HG02852 (cell line): Measurements from ENCODE around the gene FILIP1L.
"Not testable (repeated sequence)": the region's sequence is repeated elsewhere in the genome, so short reads cannot be mapped to it uniquely, and the experiment has no call there.

Experiments
- ATAC-seq: cut with Tn5 transposase; IDR thresholded peaks from one replicate; pipeline ENCODE4 v1.9.1; 2021; ENCODE audit warnings: mild to moderate bottlenecking, moderate library complexity; ENCODE audit not compliant: unreplicated experiment

Gene FILIP1L

DNA sequence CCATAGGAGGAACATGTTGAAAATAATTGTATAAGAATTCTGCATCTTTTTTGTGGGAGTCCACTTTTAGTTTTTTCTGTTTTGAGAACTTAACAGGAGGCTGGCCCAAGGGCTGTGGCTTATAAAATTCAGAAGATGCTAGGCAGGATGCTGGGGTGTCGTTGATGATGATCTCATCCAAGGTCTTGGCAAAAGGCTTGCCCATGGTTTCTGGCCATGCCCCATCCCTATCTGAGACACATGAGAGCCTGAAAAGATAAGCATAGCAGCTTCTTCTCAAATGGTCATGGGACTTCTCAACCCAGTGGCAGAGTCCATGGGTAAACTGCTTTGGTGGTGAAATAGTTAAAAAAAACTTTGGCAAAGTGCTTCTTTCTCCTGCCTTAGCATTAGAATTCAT is 261.4 kb downstream of the FILIP1L start:
- ATAC-seq, result no peak

- no peak for ATAC-seq
Measured at GRCh38 chr3:99851955-99852354, 262.3 kb downstream of the FILIP1L start.

- no peak for ATAC-seq
Measured at GRCh38 chr3:99850608-99851007, 263.7 kb downstream of the FILIP1L start.

DNA sequence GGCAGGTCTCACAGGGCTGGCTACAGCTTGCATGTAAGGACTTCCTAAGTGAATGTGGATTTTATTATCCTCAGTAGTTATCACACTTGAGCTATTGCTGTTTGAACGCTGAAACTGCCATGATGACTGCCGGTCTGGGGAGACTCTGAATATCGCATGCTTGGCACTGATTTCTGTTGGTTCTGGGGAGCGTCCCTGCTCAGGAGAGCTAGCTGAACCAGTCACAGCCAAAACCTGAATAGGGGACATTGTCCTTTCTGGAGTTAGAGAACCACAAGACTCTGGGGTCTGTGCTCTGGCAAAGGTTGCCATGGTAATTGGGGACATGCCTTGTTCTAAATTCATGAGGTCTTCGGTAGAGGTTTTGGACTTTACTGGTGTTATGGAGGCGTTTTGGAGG is 265.9 kb downstream of the FILIP1L start:
- ATAC-seq, result no peak

GRCh38 chr3:99846477-99847160 is 267.7 kb downstream of the FILIP1L start:
- no peak for ATAC-seq

GRCh38 chr3:99845999-99846398 is 268.3 kb downstream of the FILIP1L start:
- no peak for ATAC-seq

DNA sequence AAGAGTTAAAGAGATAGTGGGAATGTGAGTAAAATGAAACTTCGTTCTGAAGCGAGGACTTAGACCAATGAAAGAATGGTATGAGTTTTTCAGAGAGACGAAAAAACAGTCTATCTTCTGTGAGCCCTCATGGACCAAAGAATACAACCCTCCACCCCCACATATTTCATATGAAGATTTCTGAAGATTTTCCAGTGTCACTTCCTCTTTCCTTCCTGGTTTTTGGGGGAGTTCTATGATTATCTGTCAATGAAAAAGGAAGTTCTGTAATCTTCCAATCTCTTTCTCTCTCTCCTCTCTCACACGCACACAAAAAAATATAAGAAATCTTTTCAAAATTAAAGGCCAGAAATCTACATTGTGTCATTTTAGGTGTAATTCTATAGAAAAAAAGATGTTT is 269.0 kb downstream of the FILIP1L start:
- no peak for ATAC-seq

DNA sequence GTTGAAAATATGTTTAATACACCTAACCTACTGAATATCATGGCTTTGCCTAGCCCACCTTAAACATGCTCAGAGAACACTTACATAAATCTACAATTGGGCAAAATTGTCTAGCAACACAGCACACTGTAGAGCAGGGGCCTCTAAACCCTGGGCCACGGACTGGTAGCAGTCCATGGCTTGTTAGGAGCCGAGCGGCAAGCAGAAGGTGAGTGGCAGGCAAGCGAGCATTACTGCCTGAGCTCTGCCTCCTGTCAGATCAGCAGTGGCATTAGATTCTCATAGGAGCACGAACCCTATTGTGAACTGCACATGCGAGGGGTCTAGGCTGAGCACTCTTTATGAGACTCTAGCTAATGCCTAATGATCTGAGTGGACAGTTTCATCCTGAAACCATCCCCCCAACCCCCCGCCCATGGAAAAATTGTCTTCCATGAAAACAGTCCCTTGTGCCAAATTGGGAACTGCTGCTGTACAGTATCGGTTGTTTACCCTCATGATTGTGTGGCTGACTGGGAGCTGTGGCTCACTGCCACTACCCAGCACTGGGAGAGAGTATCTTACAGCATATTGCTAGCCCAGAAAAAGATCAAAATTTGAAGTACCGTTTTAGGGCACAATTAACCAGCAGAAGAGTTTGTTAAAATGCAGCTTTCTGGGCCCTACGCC is 270.6 kb downstream of the FILIP1L start:
- ATAC-seq, result peak; percentile 6

DNA sequence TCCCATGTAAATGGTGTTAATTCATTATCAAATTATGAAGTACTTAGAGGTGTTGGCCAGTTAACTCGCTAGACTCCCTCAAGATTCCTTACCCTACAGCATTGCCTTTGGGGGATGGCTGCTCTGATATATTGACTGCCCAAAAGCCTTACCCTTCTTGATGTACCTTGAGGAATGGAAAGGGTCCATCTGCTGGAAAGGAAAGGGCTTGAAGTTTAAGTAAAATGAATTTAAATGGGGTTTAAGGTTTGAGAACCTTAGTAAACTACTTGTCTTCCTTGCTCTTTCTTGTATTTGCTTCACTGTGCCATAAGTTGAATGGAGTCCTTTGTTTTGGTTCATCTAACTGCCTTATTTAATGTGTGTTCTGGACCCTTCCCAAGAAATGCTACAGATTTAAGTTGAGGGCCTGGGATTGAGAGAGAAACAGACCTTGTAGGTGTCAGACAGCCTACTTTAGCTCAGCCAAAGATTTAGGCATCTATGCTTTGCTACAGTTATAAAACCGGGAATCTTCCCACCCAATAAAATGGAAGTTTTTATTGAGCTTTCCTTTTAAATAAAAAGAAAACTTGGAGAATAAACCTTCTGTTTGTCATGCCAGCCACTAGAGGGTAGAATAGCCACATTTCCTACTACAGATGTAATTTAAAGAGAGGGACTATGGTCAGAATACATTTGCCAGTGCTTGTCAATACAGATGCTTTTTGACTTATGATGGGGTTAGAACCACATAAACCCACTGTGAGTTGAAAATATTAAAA is 271.3 kb downstream of the FILIP1L start:
- ATAC-seq, result peak; percentile 53

DNA sequence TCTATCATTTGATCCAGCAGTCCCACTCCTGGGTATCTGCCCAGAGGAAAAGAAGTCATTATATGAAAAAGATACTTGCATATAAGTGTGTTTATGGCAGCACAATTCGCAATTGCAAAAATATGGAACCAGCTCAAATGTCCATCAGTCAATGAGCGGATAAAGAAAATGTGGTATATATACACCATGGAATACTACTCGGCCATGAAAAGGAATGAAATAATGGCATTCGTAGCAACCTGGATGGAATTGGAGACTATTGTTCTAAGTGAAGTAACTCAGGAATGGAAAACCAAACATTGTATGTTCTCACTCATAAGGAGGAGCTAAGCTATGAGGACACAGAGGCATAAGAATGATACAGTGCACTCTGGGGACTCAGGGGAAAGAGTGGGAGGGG is 272.4 kb downstream of the FILIP1L start:
- not testable (repeated sequence) for ATAC-seq

DNA sequence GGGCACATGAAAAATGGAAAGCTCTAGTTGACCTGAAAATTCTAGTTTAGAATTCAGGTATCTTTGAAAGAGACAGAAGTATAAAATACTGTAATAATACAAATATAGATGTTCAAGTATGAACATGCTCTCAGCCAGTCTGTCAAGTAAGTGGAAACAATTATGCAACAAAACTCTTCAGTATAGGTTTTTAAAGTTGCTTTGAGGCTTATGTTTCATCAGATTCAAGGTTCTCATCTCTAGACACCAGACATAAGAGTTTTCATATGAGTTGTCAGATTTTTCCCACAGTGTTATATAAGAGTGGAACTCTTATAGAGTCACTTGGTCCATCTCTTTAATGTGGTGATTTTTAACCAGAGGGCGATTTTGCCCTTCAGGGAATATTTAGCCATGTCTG is 274.7 kb downstream of the FILIP1L start:
- ATAC-seq, result no peak

- ATAC-seq, result no peak
Measured at GRCh38 chr3:99838755-99839154, 275.5 kb downstream of the FILIP1L start.

DNA sequence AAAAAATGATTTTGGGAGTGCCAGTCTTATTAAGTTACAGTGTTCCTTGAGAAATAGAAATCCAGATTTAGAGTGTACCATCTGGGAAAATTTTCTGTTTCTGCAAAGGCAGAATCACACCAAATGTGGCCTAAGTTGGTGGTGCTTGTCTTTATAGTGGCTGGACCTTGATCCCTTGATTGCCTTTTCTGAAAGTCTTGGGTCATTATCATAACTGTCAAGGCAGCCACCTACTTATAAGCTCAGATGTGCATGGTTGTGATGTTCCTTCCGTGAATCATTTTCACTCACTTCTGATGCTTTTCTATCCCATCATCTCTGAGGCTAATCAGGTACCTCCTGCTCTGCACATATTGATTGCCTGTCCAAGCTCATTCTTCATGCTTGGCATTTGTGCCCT is 276.6 kb downstream of the FILIP1L start:
- no peak for ATAC-seq

DNA sequence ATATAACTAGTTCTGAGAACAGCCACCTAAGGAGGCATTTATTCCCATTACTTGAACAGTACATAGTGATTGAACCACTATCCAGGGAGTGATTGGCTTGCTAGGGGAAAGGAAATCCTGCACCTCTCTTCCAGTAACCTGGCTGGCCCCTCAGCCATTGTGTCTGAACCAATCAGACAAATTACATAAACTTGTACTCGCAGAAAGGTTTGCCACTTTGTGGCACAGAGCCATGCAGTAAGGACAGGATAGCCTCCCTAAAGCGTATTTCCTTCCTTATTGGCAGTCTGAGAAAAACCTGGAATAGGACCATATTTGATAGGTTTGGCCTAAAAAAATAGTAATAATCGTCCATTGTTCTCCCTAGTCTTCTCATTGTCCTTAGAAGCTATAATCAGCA is 277.6 kb downstream of the FILIP1L start:
- ATAC-seq, result no peak

- ATAC-seq, result no peak
Measured at GRCh38 chr3:99834211-99834957, 279.9 kb downstream of the FILIP1L start.

DNA sequence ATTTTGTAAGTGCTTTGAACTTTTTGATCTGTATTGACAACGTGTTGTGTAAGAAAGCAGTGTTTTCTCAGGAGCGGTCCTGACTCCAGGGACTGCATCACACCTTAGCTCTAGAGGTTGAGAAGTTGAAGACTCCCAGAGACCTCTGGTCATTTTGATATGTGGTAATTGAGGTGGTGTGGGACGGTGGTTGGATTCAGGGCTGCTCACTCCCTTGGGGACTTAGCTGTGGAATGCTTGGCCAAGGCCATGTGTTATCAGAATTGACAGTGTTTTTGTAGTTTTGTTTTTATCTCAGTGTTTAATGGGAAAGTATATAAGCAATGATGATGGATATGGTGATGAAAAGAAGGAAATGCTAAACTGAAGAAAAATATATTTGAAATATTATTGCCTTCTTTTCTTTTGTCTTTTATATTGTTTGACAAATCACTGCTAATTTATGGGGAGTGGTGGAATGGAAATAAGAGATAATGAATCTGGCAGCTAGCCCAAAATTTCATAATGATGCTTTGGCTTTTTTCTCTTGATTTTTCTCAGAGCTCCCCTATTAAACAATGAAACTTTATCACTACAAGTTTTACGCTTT is 280.6 kb downstream of the FILIP1L start:
- ATAC-seq, result no peak

DNA sequence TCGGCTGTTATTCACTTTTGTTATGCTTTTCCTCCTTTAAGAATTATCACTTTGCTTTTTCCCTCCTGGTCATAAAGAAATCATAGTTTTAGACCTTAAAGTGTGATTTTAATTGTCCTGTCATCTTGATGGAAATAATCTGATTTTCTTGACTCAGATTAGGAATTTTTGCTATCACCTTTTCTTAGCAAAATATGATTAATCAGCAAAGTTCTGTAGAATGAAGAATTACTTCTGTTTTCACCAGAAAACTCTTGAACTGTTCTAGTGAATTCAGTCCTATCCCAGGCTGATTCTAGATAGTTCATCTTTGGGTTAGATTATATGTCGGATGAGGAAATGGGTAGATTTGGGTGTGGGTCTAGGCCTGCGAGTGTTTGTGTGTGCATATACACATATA is 284.5 kb downstream of the FILIP1L start:
- ATAC-seq, result no peak

GRCh38 chr3:99825004-99825640 is 289.2 kb downstream of the FILIP1L start:
- ATAC-seq, result no peak

DNA sequence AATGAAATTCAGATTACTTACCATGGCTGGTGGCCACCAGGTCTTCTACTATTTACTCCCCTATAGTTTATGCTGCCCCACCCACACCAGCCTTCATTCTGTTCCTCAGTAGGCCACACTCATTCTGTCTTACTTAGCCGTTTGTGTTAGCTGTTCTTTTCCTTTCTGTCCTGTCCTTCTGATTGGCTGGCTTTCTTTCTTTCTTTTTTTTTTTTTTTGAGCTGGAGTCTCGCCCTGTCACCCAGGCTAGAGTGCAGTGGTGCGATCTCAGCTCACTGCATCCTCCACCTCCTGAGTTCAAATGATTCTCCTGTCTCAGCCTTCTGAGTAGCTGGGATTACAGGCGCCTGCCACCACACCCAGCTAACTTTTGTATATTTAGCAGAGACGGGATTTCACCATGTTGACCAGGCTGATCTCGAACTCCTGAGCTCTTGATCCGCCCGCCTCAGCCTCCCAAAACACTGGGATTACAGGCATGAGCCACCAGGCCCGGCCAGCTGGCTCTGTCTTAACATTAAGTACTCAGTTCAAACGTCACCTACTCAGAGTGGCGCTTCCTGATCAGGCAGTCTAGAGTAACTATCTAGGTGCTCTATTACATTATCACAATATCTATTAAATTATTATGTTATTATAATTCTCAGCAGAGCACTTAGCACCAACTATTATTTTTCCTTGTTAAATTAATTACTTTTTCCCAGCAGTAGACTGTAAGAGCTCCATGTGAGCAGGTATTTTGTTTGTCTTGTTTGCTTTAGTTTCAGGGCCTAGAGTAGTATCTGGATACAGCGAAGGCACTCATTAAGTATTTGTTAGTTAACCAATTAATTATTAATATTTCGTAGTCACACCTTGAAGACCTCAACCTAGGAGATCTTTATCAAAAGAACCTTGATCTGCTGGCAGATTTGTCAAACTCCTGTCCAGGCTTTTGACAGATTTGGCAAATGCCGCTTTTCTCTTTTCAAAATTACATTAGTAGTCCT is 290.3 kb downstream of the FILIP1L start:
- no peak for ATAC-seq
